H9 (cell line): ENCODE measurements around the gene PNLDC1. TPM values are rescaled to one million over a fixed set of nuclear protein-coding genes. Genes with fewer than 3 reads are reported as not detected.

Source experiments
- DNase-seq: peaks from one replicate; pipeline ENCODE4 v3.0.0-alpha.2; 2017
- H2AFZ ChIP-seq: one replicate; pipeline ENCODE4 v1.6.1; 2013; ENCODE audit warnings: mild to moderate bottlenecking, low read length, control low read depth, moderate library complexity
- H2AK5ac ChIP-seq: 2 replicates; pipeline ENCODE4 v1.6.1; 2013; ENCODE audit warnings: low read length, control low read depth, mixed read lengths; ENCODE audit not compliant: insufficient read length
- H2BK120ac ChIP-seq: one replicate; pipeline ENCODE4 v1.6.1; 2013; ENCODE audit warnings: low read depth, mild to moderate bottlenecking, low read length, control low read depth, inconsistent platforms; ENCODE audit not compliant: poor library complexity, severe bottlenecking
- H2BK12ac ChIP-seq: 2 replicates; pipeline ENCODE4 v1.6.1; 2013; ENCODE audit warnings: low read length, control low read depth, mixed read lengths, low read depth; ENCODE audit not compliant: insufficient read length
- H2BK15ac ChIP-seq: 2 replicates; pipeline ENCODE4 v1.6.1; 2013; ENCODE audit warnings: low read depth, low read length, control low read depth
- H2BK20ac ChIP-seq: one replicate; pipeline ENCODE4 v1.6.1; 2013; ENCODE audit warnings: low read depth, mild to moderate bottlenecking, low read length, control low read depth, inconsistent platforms; ENCODE audit not compliant: poor library complexity, severe bottlenecking
- H2BK5ac ChIP-seq: 2 replicates; pipeline ENCODE4 v1.6.1; 2013; ENCODE audit warnings: low read length, control low read depth, mixed read lengths; ENCODE audit not compliant: insufficient read length
- H3K14ac ChIP-seq: 2 replicates; pipeline ENCODE4 v1.6.1; 2013; ENCODE audit warnings: low read length, control low read depth; ENCODE audit not compliant: insufficient read depth
- H3K18ac ChIP-seq: 2 replicates; pipeline ENCODE4 v1.6.1; 2013; ENCODE audit warnings: low read depth, mild to moderate bottlenecking, mixed read lengths, low read length, control low read depth; ENCODE audit not compliant: insufficient read length
- H3K23ac ChIP-seq: 2 replicates; pipeline ENCODE4 v1.6.1; 2013; ENCODE audit warnings: low read length, control low read depth, mixed read lengths, low read depth; ENCODE audit not compliant: insufficient read length
- H3K23me2 ChIP-seq: 2 replicates; pipeline ENCODE4 v1.6.1; 2013; ENCODE audit warnings: low read depth, mild to moderate bottlenecking, mixed read lengths, low read length, control low read depth; ENCODE audit not compliant: insufficient read length, poor library complexity, severe bottlenecking
- H3K27ac ChIP-seq: 2 replicates; pipeline ENCODE4 v1.5.1; 2013; ENCODE audit warnings: low read length, control low read depth, mixed read lengths, low read depth; ENCODE audit not compliant: insufficient read length
- H3K27me3 ChIP-seq: 2 replicates; pipeline ENCODE4 v1.6.1; 2013; ENCODE audit warnings: low read length, control low read depth, inconsistent platforms; ENCODE audit not compliant: insufficient read depth
- H3K4ac ChIP-seq: 2 replicates; pipeline ENCODE4 v1.6.1; 2013; ENCODE audit warnings: low read depth, mild to moderate bottlenecking, control low read depth, inconsistent platforms, low read length, moderate library complexity
- H3K4me1 ChIP-seq: 2 replicates; pipeline ENCODE4 v1.6.1; 2013; ENCODE audit warnings: low read length, control low read depth, inconsistent platforms; ENCODE audit not compliant: insufficient read depth
- H3K4me2 ChIP-seq: 2 replicates; pipeline ENCODE4 v1.6.1; 2013; ENCODE audit warnings: low read length, control low read depth, mixed read lengths; ENCODE audit not compliant: insufficient read length, insufficient read depth
- H3K56ac ChIP-seq: 2 replicates; pipeline ENCODE4 v1.6.1; 2013; ENCODE audit warnings: low read depth, mild to moderate bottlenecking, mixed read lengths, low read length, control low read depth; ENCODE audit not compliant: insufficient read length
- H3K79me1 ChIP-seq: 2 replicates; pipeline ENCODE4 v1.6.1; 2013; ENCODE audit warnings: low read depth, mild to moderate bottlenecking, moderate library complexity, low read length, control low read depth, inconsistent platforms; ENCODE audit not compliant: insufficient read depth, poor library complexity, severe bottlenecking
- H3K79me2 ChIP-seq: 2 replicates; pipeline ENCODE4 v1.6.1; 2013; ENCODE audit warnings: low read length, control low read depth, inconsistent platforms; ENCODE audit not compliant: insufficient read depth
- H3K9ac ChIP-seq: 2 replicates; pipeline ENCODE4 v1.6.1; 2013; ENCODE audit warnings: low read length, control low read depth, mixed read lengths; ENCODE audit not compliant: insufficient read length; ENCODE audit errors: extremely low read depth
- H3K9me3 ChIP-seq: one replicate; pipeline ENCODE4 v1.6.1; 2013; ENCODE audit warnings: low read depth, low read length, inconsistent platforms; ENCODE audit not compliant: control insufficient read depth
- H3T11ph ChIP-seq: one replicate; pipeline ENCODE4 v1.6.1; 2013; ENCODE audit warnings: mild to moderate bottlenecking, low read length, control low read depth, inconsistent platforms
- H4K20me1 ChIP-seq: one replicate; pipeline ENCODE4 v1.6.1; 2013; ENCODE audit not compliant: control insufficient read depth, insufficient read length, insufficient read depth
- H4K5ac ChIP-seq: 2 replicates; pipeline ENCODE4 v1.6.1; 2013; ENCODE audit warnings: low read depth, mild to moderate bottlenecking, mixed read lengths, low read length, control low read depth; ENCODE audit not compliant: insufficient read length
- H4K8ac ChIP-seq: replicated peaks from 2 replicates; pipeline ENCODE4 v1.6.1; 2013; ENCODE audit warnings: low read length, control low read depth, mixed read lengths, low read depth; ENCODE audit not compliant: insufficient read length
- H4K91ac ChIP-seq: 2 replicates; pipeline ENCODE4 v1.6.1; 2013; ENCODE audit warnings: low read depth, mild to moderate bottlenecking, moderate library complexity, mixed read lengths, low read length, control low read depth; ENCODE audit not compliant: insufficient read length
- H3K27ac Mint-ChIP-seq, 3 experiments: 2 replicates in 2 of 3; 3 replicates in 1 of 3; pipeline ENCODE4 v1.8.0; 2020 to 2021; ENCODE audit warnings: mixed read lengths in 3 of 3, mild to moderate bottlenecking in 1 of 3, moderate library complexity in 1 of 3
- H3K27me3 Mint-ChIP-seq: 2 replicates; pipeline ENCODE4 v1.8.0; 2021; ENCODE audit warnings: low read depth, mild to moderate bottlenecking, moderate library complexity, mixed read lengths
- H3K36me3 Mint-ChIP-seq, 3 experiments: 2 replicates in 2 of 3; 3 replicates in 1 of 3; pipeline ENCODE4 v1.8.0; 2020 to 2021; ENCODE audit warnings: low read depth in 3 of 3, mixed read lengths in 3 of 3; ENCODE audit not compliant: insufficient read depth in 1 of 3
- H3K4me1 Mint-ChIP-seq, 2 experiments: 2 replicates each; pipeline ENCODE4 v1.8.0; 2020; ENCODE audit warnings: mixed read lengths in 2 of 2
- H3K4me3 Mint-ChIP-seq, 2 experiments: 2 replicates in 1 of 2; 3 replicates in 1 of 2; pipeline ENCODE4 v1.8.0; 2020 to 2021; ENCODE audit warnings: mild to moderate bottlenecking in 2 of 2, mixed read lengths in 2 of 2, moderate library complexity in 1 of 2
- H3K9me3 Mint-ChIP-seq, 2 experiments: 2 replicates in 1 of 2; 3 replicates in 1 of 2; pipeline ENCODE4 v1.8.0; 2020; ENCODE audit warnings: mild to moderate bottlenecking in 2 of 2, mixed read lengths in 2 of 2, moderate library complexity in 1 of 2
- CTCF ChIP-seq: fragments of 200-600 bp; sonication (generic); conservative IDR thresholded peaks from 3 replicates; pipeline ENCODE4 v1.8.0; 2021; ENCODE audit warnings: antibody characterized with exemption, mild to moderate bottlenecking
- WGBS: extraction: QIAGEN DNeasy Blood & Tissue Kit; methylation state at CpG from one replicate; pipeline ENCODE4 v1.1.7; 2013; ENCODE audit warnings: missing lambda C conversion rate, low lambda C conversion rate, mixed read lengths; ENCODE audit not compliant: insufficient read length; ENCODE audit errors: extremely low coverage; 5-methylcytosine and 5-hydroxymethylcytosine counted together
- total RNA-seq: library from RNA; stranded (reverse); gene quantifications from 2 replicates; pipeline ENCODE4 v1.2.1, GENCODE V29; 2021

The PNLDC1 gene
- total RNA-seq, 1 experiment from 2014 or later, result not detected

DNA sequence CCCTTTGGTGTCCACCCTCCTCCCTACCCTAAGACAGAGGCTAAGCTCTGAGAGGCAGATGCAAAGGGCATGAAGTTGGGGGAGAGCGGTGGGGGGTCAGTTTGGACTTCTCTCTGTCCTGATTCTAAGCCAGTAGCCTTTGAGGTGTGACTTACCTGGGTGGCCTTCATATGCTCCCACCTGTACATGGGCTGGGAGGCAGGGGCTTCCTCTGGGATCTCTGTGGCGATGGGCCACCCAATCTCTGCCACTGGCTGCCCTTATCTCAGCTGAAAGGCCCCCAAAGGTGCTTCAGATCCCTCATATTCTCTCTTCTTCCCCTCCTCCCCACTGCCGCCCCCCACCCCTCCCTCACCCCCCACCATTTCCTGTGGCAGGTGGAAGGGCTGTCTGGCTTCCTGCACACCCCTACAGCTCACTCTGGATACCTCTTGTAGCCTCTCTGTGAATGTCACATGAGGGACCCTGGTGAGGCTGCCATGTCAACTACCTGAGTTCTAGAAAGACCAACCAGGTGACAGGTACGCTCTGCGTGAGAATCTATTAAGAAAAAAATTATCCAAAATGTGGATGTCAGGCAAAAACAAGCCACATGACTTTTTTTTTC, 34.0 kb downstream of the PNLDC1 start:
- H3K14ac ChIP-seq, result no peak overlapping the region
- WGBS, result no CpG with 5 or more reads among the region's 5 CpGs
- peaks cover 23% of the 10 kb centered on the region; the same call in 1 of the 2 replicates for H3K4me1 ChIP-seq
- no peak overlapping the region for H3K56ac ChIP-seq
- H3K18ac ChIP-seq, result no peak overlapping the region
- H2BK120ac ChIP-seq, result no peak overlapping the region
- H2BK12ac ChIP-seq, result no peak overlapping the region
- no peak overlapping the region for H4K8ac ChIP-seq
- no peak overlapping the region for H3T11ph ChIP-seq
- no peak overlapping the region; a peak in 1 of 7 replicates for H3K27ac Mint-ChIP-seq
- no peak overlapping the region for H2AK5ac ChIP-seq
- no peak overlapping the region for H3K4me3 Mint-ChIP-seq
- no peak overlapping the region for H2BK5ac ChIP-seq
- H2AFZ ChIP-seq, result no peak overlapping the region
- H2BK15ac ChIP-seq, result no peak overlapping the region
- H3K36me3 Mint-ChIP-seq, result peaks cover 0 to 6% (median 0%) of the 10 kb centered on the region in 3 experiments; a peak in 2 of 7 replicates
- H3K27me3 ChIP-seq, result no peaks in the 10 kb centered on the region
- no peak overlapping the region for H3K4me2 ChIP-seq
- H4K91ac ChIP-seq, result no peak overlapping the region
- peaks cover 66 to 68% of the 10 kb centered on the region in 2 experiments for H3K4me1 Mint-ChIP-seq
- no peaks in the 10 kb centered on the region; a peak in 1 of 5 replicates for H3K9me3 Mint-ChIP-seq
- no peak overlapping the region for H3K23ac ChIP-seq
- H4K5ac ChIP-seq, result no peak overlapping the region
- H3K79me1 ChIP-seq, result no peaks in the 10 kb centered on the region
- H3K23me2 ChIP-seq, result no peaks in the 10 kb centered on the region
- no peak overlapping the region for H3K9ac ChIP-seq
- no peak for DNase-seq
- TF ChIP-seq CTCF, result no peak
- no peak overlapping the region for H3K4ac ChIP-seq
- no peaks in the 10 kb centered on the region for H3K9me3 ChIP-seq
- no peaks in the 10 kb centered on the region; the same call in none of the 2 replicates for H3K27me3 Mint-ChIP-seq
- H4K20me1 ChIP-seq, result no peaks in the 10 kb centered on the region
- no peaks in the 10 kb centered on the region for H3K79me2 ChIP-seq
- no peak overlapping the region for H3K27ac ChIP-seq
- no peak overlapping the region for H2BK20ac ChIP-seq
